ENCODE data around the gene SLC5A6.
A peak's percentile ranks its signal among the peaks of the same experiment; 100 is the strongest.

The SLC5A6 gene

GRCh38 chr2:27236136-27236535, 24.1 kb upstream of the SLC5A6 start:
- DNase-seq = no peak

- no peak for DNase-seq
Observed at GRCh38 chr2:27233341-27233740, 21.3 kb upstream of the SLC5A6 start.

GRCh38 chr2:27231921-27232320, 19.9 kb upstream of the SLC5A6 start:
- no peak for DNase-seq

DNA sequence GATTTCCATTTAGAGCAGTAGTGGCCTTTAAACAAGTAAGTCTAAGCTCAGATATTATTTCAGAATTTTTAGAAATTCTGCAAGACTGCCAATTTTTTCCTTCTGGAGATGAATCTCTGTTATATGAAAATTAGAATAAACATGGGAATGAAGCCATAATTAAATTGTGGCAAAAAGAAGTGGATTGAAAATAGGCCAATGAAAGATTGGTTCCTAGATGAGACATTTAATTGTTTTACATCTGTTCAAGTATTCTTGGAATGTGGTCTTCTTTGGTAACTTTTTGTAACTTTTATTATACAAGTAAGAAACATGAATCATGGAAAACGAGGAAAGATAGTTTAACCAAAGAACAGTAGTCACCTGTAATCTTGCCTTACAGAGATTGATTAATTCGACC, 15.4 kb upstream of the SLC5A6 start:
- DNase-seq = no peak

DNA sequence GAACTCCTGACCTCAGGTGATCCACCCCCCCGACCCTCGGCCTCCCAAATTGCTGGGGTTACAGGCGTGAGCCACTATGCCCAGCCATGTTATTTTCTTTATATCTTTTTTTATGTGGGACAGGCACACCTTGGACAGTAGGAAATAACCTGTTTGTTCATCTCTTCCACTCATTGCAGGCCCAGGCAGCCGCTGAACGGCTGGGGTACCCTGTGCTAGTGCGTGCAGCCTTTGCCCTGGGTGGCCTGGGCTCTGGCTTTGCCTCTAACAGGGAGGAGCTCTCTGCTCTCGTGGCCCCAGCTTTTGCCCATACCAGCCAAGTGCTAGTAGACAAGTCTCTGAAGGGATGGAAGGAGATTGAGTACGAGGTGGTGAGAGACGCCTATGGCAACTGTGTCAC, 13.5 kb upstream of the SLC5A6 start:
- no peak for DNase-seq

DNA sequence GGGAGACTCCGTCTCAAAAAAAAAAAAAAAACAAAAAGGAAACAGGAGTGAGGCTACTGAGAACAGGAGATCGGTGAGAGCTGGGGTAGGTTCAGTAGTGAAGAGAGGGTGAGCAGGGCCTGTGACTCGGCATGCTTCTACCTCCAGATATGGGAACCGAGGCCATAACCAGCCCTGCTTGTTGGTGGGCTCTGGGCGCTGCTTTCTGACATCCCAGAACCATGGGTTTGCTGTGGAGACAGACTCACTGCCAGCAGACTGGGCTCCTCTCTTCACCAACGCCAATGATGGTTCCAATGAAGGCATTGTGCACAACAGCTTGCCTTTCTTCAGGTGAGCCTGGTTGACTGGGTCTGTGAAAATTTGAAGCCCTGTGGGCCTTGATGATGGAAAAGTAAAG, 11.3 kb upstream of the SLC5A6 start:
- no peak for DNase-seq

- no peak for DNase-seq
Observed at GRCh38 chr2:27222407-27222806, 10.3 kb upstream of the SLC5A6 start.

DNA sequence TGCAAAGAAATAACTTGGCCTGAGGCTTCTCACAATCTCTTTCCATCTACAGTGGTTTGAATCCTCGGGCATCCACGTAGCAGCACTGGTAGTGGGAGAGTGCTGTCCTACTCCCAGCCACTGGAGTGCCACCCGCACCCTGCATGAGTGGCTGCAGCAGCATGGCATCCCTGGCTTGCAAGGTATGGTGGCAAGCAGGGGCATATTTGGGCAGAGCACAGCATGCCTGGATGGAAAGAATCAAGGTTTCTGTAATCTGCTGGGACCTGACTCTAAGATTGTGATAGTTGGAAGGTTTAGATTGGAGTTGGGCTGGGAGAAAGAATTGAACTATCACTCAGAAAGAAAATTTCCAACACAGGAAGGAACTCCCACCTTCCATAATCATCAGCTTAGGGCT, 9.1 kb upstream of the SLC5A6 start:
- DNase-seq = no peak

DNA sequence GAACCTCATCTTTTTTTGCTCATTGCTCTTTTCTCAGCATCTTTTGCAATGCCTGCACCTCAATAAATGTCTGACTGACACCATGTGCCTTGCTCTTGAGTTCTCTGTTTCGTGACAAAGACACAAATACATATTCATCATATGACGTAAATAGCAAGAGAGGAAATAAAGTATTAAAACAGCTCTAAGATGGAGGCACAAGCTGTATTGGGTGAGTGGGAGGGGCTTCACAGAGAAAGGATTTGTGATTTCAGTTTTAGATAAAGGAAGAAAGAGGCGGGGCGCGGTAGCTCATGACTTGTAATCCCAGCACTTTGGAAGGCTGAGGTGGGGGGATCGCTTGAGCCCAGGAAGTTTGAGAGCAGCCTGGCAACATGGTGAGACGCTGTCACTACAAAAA, 8.0 kb upstream of the SLC5A6 start:
- DNase-seq = no peak

- DNase-seq = no peak
Observed at GRCh38 chr2:27219091-27219490, 7.0 kb upstream of the SLC5A6 start.

DNA sequence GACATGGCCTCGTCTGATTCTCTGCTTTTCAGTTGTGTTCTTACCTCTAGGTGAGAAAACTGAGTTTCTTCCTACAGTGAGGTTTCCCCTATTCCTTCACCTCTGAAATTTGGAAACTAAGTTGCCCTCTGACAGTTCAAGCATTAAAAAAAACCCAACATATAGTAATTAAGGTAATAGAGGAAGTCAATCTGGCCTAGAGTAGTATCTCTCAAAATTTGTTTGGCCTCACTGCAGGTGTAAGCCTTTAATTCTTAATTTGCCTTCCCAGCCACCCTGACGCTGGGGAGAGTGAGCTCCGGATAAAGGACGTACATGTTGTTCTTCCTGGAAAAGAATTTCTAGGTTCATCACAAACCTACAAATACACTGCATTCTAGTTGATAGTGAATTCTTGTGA, 6.5 kb upstream of the SLC5A6 start:
- no peak for DNase-seq

GRCh38 chr2:27217173-27218121, 5.4 kb upstream of the SLC5A6 start, which contains the start of gene CAD:
TSS of gene CAD (plus strand) at chr2:27217369. CDS start at chr2:27217552, 183 bp downstream.
- DNase-seq = peak; percentile 83

DNA sequence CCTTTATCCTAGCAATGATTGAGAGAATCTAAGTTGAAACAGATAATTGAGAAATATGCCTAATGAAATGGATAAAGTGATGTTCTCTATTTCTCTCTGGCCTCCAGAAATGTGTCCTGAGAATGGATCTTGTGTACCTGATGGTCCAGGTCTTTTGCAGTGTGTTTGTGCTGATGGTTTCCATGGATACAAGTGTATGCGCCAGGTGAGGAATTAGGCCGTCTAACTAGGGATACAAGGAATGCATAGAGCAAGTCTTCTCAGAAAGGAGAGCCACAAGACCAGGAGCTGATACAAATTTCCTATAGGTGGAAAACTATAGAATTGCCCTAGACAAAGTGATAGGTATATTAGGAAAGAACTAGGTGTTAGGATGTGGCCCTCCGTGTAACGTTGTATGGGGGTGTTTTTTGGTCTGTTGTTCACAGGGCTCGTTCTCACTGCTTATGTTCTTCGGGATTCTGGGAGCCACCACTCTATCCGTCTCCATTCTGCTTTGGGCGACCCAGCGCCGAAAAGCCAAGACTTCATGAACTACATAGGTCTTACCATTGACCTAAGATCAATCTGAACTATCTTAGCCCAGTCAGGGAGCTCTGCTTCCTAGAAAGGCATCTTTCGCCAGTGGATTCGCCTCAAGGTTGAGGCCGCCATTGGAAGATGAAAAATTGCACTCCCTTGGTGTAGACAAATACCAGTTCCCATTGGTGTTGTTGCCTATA, 4.5 kb upstream of the SLC5A6 start:
- DNase-seq = no peak

- DNase-seq = no peak
Observed at GRCh38 chr2:27214941-27215340, 2.9 kb upstream of the SLC5A6 start.

GRCh38 chr2:27212626-27213471, 781 bp upstream of the SLC5A6 start:
- no peak for DNase-seq

GRCh38 chr2:27211241-27211942, 676 bp downstream of the SLC5A6 start:
- no peak for DNase-seq

DNA sequence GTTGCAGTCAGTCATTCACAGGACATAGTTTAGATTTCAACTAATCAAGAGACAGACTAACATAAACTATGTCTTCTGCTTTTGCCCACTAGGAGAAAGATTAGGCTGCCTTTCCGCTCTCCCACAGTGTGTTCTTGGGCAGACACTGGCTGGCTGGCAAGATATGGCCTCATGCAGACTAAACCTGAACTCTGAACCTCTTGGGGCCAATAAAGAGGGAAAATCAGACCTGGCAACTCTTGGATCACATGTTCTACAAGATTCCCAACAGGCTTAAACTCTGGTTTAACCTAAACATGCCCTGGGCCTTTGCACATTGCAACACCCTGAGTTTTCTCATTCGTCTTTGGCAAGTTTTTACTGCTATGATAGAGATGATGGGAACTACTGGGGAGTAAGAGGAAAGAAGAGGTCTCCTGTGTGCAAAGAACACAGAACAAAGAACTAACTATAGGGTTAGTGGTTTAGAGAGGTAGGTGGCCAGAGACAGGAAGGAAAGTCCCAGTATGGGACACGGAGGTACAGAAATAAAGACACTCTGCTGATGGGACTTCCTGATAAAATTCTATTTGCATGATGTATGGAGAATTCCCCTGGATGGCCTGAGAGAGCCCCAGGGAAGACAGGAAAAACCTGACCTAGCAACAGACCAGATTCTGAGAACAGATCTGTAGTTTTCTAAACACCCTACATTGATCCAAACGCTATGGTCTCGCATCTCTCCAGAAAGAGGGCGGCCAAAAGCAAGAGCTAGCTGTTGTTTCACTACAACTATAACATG, 2.3 kb downstream of the SLC5A6 start:
- DNase-seq = no peak

DNA sequence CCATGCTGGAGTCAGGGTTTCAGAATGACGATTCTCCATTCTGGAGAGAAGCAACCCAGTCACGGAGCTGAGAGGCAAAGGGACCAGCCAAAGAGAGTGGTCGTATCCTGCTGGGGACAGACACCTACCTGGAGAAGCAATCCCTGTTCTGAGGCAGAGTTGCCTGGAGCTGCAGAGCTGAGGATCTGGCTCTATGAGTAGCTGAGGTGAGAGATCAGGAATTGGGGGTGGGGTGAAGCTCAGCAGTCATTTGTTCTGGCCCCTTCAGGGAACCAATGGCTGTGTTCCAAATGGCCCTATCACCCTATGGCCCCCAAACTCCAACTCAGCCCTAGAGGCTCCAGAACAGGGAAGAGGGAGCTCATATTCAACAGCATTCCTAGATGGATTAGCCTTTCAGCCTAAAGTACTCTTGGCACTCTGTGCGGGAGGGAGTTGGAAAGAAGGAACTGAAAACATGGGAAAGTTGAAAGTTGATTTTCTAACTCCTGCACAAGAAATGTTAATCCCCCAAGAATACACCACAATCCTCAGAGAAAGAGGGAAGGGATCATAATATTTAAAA, 3.5 kb downstream of the SLC5A6 start:
- no peak for DNase-seq

GRCh38 chr2:27206346-27206745, 5.7 kb downstream of the SLC5A6 start:
- no peak for DNase-seq

DNA sequence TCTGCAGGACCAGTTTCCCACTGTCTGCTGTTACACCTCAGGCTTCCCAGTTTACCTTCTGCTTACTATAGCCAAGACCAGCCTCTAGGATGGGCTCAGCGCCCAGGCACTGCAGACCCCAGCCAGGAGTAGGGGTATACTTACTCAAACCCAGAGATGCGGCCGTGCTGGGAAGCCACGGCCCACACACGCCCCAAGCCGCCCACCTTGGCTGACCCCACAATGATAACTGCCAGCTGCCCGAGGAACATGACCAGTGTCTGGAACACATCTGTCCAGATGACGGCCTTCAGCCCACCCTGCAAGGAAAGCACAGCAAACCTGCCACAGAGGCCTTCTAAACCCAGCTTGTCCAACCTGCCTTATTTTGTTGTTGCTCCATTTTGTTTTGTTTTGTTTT, 6.9 kb downstream of the SLC5A6 start:
- no peak for DNase-seq

- no peak for DNase-seq
Observed at GRCh38 chr2:27204566-27204965, 7.5 kb downstream of the SLC5A6 start.

Measured in activated effector memory CD4-positive, alpha-beta T cell treated with Interleukin-2 at 50 U/mL for 16 hours (primary cell).